Neuronal stem cell (in vitro differentiated cells): ENCODE measurements around the gene PIGU.
"Not testable (repeated sequence)": the region's sequence is repeated elsewhere in the genome, so short reads cannot be mapped to it uniquely, and the experiment has no call there.

Experiments
- DNase-seq: peaks from one replicate; pipeline ENCODE4 v3.0.0-alpha.2; 2013; ENCODE audit warnings: low spot score
- H2AFZ ChIP-seq: one replicate; pipeline ENCODE4 v1.6.1; 2013; ENCODE audit warnings: mild to moderate bottlenecking, low read length, inconsistent platforms
- H2AK5ac ChIP-seq: 2 replicates; pipeline ENCODE4 v1.6.1; 2013; ENCODE audit warnings: low read depth, mild to moderate bottlenecking, inconsistent platforms, low read length, moderate library complexity, mixed read lengths
- H2BK120ac ChIP-seq: 2 replicates; pipeline ENCODE4 v1.6.1; 2013; ENCODE audit warnings: low read depth, mild to moderate bottlenecking, inconsistent platforms, low read length, moderate library complexity, mixed read lengths
- H2BK12ac ChIP-seq: one replicate; pipeline ENCODE4 v1.6.1; 2013; ENCODE audit warnings: low read length, inconsistent platforms
- H2BK15ac ChIP-seq: 2 replicates; pipeline ENCODE4 v1.6.1; 2013; ENCODE audit warnings: mild to moderate bottlenecking, low read length, inconsistent platforms, mixed read lengths
- H2BK5ac ChIP-seq: one replicate; pipeline ENCODE4 v1.6.1; 2013; ENCODE audit warnings: inconsistent platforms, mild to moderate bottlenecking, low read length, moderate library complexity
- H3K14ac ChIP-seq: one replicate; pipeline ENCODE4 v1.6.1; 2013; ENCODE audit warnings: low read length, inconsistent platforms
- H3K18ac ChIP-seq: 2 replicates; pipeline ENCODE4 v1.6.1; 2013; ENCODE audit warnings: low read length, inconsistent platforms
- H3K23ac ChIP-seq: 2 replicates; pipeline ENCODE4 v1.6.1; 2013; ENCODE audit warnings: low read depth, mild to moderate bottlenecking, mixed read lengths, low read length, inconsistent platforms; ENCODE audit not compliant: poor library complexity
- H3K27ac ChIP-seq: replicated peaks from 3 replicates; pipeline ENCODE4 v1.5.1; 2013; ENCODE audit warnings: low read length, inconsistent platforms
- H3K27me3 ChIP-seq, 3 experiments: 2 replicates each; pipeline ENCODE4 v1.6.1; 2013; ENCODE audit warnings: low read length in 3 of 3, mild to moderate bottlenecking in 2 of 3, inconsistent platforms in 1 of 3, low read depth in 1 of 3, mixed read lengths in 1 of 3, moderate library complexity in 1 of 3; ENCODE audit not compliant: control insufficient read depth in 3 of 3, insufficient read depth in 3 of 3
- H3K36me3 ChIP-seq, 2 donors: replicated peaks in 1 of 2; 2 replicates each; pipeline ENCODE4 v1.6.1; 2013; ENCODE audit warnings: low read length in 2 of 2; ENCODE audit not compliant: control insufficient read depth in 2 of 2, insufficient read depth in 2 of 2
- H3K4ac ChIP-seq: 2 replicates; pipeline ENCODE4 v1.6.1; 2013; ENCODE audit warnings: inconsistent platforms, mild to moderate bottlenecking, low read length, moderate library complexity
- H3K4me1 ChIP-seq, 2 donors: 1 replicate in 1 of 2; 2 replicates in 1 of 2; pipeline ENCODE4 v1.6.1; 2013; ENCODE audit warnings: low read length in 2 of 2, low read depth in 1 of 2; ENCODE audit not compliant: control insufficient read depth in 2 of 2, insufficient read depth in 1 of 2
- H3K4me2 ChIP-seq: one replicate; pipeline ENCODE4 v1.6.1; 2013; ENCODE audit warnings: mild to moderate bottlenecking, low read length, inconsistent platforms; ENCODE audit not compliant: insufficient read depth, poor library complexity, severe bottlenecking
- H3K4me3 ChIP-seq, 2 donors: 2 replicates each; pipeline ENCODE4 v1.5.1; 2013; ENCODE audit warnings: low read length in 2 of 2, mild to moderate bottlenecking in 2 of 2, inconsistent platforms in 1 of 2, moderate library complexity in 1 of 2
- H3K79me1 ChIP-seq: one replicate; pipeline ENCODE4 v1.6.1; 2013; ENCODE audit warnings: low read depth, mild to moderate bottlenecking, inconsistent platforms, low read length, moderate library complexity
- H3K9ac ChIP-seq: one replicate; pipeline ENCODE4 v1.6.1; 2013; ENCODE audit warnings: mild to moderate bottlenecking, low read depth, low read length, inconsistent platforms; ENCODE audit not compliant: poor library complexity
- H3K9me3 ChIP-seq, 2 donors: replicated peaks in 1 of 2; 2 replicates each; pipeline versions ENCODE3 to v1.6.1; 2013; ENCODE audit warnings: low read length in 2 of 2, mild to moderate bottlenecking in 2 of 2, inconsistent platforms in 1 of 2, low read depth in 1 of 2, mixed read lengths in 1 of 2, moderate library complexity in 1 of 2; ENCODE audit not compliant: control insufficient read depth in 2 of 2, insufficient read depth in 1 of 2
- H4K8ac ChIP-seq: one replicate; pipeline ENCODE4 v1.6.1; 2013; ENCODE audit warnings: low read depth, mild to moderate bottlenecking, inconsistent platforms, low read length, moderate library complexity
- H4K91ac ChIP-seq: one replicate; pipeline ENCODE4 v1.6.1; 2013; ENCODE audit warnings: low read length, low read depth, mild to moderate bottlenecking, inconsistent platforms; ENCODE audit not compliant: poor library complexity
- WGBS, 2 donors: extraction: QIAGEN DNeasy Blood & Tissue Kit; methylation state at CpG; one replicate each; pipeline ENCODE4 v1.1.7; 2013; ENCODE audit warnings: missing lambda C conversion rate in 2 of 2, mixed read lengths in 1 of 2; ENCODE audit not compliant: insufficient read length in 2 of 2, insufficient replicate concordance in 1 of 2; ENCODE audit errors: extremely low coverage in 2 of 2; 5-methylcytosine and 5-hydroxymethylcytosine counted together

The PIGU gene

DNA sequence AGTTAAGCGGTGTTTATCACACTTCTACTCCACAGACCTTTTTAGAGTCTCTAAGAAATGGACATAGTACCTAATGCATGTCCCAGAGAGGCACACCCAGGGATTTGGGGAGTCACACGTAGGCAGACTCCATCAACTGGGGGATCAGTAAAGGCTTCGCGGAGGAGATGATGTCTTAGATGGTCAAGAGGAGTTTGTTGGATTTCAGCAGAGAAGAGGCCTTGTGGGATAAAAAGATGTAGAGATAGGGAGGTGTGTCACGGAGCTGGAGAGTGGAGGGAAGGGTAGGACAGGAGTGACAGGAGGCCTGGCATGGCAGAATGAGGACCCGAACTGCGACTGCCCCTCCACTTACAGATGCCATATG, 151.6 kb downstream of the PIGU start:
- H2BK5ac ChIP-seq = no peak overlapping the region
- H2BK12ac ChIP-seq = no peak overlapping the region
- peaks cover 9% of the 10 kb centered on the region for H3K79me1 ChIP-seq
- H2BK120ac ChIP-seq = no peak overlapping the region
- no peaks in the 10 kb centered on the region for H3K4me1 ChIP-seq
- no peak overlapping the region for H3K9ac ChIP-seq
- no peak overlapping the region for H3K4me2 ChIP-seq
- no peaks in the 10 kb centered on the region for H3K9me3 ChIP-seq
- no peak overlapping the region for H2BK15ac ChIP-seq
- no peak overlapping the region for H2AK5ac ChIP-seq
- no peak overlapping the region for H3K4ac ChIP-seq
- no peak overlapping the region for H3K14ac ChIP-seq
- H4K8ac ChIP-seq = no peak overlapping the region
- no peak overlapping the region for H2AFZ ChIP-seq
- no CpG with 5 or more reads among the region's 7 CpGs for WGBS, 2 donors
- H3K4me3 ChIP-seq = no peak overlapping the region
- H3K23ac ChIP-seq = no peak overlapping the region
- no peak overlapping the region for H3K18ac ChIP-seq
- H4K91ac ChIP-seq = no peak overlapping the region
- H3K27me3 ChIP-seq = no peaks in the 10 kb centered on the region
- peaks cover 24 to 79% of the 10 kb centered on the region in 2 donors for H3K36me3 ChIP-seq
- no peak overlapping the region for H3K27ac ChIP-seq
- no peak for DNase-seq

DNA sequence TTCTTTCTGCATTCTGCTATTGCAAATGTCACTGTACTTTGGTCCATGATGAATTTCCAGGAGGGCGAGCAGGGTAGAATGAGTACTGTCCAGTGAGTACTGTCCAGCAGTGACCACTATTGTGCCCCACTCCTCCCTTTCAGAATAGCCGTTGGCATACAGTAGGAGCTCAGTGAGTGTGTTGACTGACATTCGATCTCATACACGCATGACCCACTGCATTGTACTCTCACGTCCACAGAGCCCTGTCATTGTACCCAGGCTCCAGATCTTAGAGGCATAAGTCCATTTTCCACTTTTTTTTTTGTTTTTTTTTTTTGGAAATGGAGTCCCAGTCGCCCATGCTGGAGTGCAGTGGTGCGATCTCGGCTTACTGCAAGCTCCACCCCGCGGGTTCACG, 152.5 kb downstream of the PIGU start:
- no peak overlapping the region for H2BK5ac ChIP-seq
- H2AK5ac ChIP-seq = no peak overlapping the region
- no peaks in the 10 kb centered on the region for H3K4me1 ChIP-seq
- no peak overlapping the region for H3K4me3 ChIP-seq
- H4K91ac ChIP-seq = no peak overlapping the region
- H2BK15ac ChIP-seq = no peak overlapping the region
- no peak overlapping the region for H3K18ac ChIP-seq
- no peak overlapping the region for H3K14ac ChIP-seq
- H3K79me1 ChIP-seq = peaks cover 9% of the 10 kb centered on the region
- DNase-seq = no peak
- no peak overlapping the region for H4K8ac ChIP-seq
- no peaks in the 10 kb centered on the region for H3K27me3 ChIP-seq
- no peak overlapping the region for H2BK12ac ChIP-seq
- WGBS, 2 donors = no CpG with 5 or more reads among the region's 11 CpGs
- peaks cover 21 to 79% of the 10 kb centered on the region in 2 donors for H3K36me3 ChIP-seq
- no peak overlapping the region for H2AFZ ChIP-seq
- H3K27ac ChIP-seq = no peak overlapping the region
- H3K4me2 ChIP-seq = no peak overlapping the region
- H2BK120ac ChIP-seq = no peak overlapping the region
- no peak overlapping the region for H3K9ac ChIP-seq
- H3K23ac ChIP-seq = no peak overlapping the region
- H3K9me3 ChIP-seq = no peaks in the 10 kb centered on the region
- H3K4ac ChIP-seq = no peak overlapping the region

DNA sequence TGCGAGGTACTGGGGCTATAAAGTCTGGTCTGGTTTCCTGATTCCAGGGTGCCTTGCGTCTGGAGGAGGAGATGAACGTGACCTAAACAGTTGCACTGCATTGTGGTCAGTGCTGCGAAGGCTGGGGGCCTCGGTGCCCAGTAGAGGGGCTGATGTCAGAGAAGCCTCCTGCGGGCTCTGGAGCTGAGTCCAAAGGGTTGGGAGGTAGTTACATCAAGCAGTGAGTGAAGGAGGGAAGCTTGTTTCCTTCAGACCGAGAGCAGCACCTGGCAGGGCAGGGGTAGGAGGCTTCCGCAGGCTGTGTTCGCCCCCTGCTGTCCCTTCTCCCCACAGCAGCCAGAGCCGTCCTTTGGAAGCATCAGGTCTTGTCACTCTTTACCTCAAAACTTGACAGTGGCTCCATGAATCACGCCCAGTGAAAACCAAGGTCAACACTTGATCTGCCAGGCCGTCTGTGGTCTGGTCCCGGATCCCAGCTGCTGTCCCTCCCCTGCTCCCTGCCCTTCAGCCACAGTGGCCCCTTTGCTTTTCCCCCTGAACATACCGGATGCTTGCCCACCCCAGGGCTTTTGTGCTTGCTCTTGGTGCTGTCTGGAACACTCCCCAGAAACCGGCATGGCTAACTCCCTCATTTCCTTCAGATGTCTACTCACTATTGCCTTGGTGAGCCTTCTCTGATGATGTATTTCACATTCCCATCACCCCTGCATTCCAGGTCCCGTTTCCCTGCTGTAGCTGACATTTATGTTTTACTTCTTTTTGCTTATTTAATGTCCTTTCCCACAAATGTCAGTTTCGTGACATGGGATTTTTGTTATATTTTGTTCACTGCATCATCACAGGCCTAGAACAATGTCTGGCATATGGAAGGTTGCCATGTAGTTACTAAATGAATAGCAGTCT, 153.7 kb downstream of the PIGU start:
- H4K91ac ChIP-seq = no peak overlapping the region
- no peak overlapping the region for H2AK5ac ChIP-seq
- H3K4me1 ChIP-seq = no peaks in the 10 kb centered on the region
- H3K36me3 ChIP-seq = peaks cover 16 to 78% of the 10 kb centered on the region in 2 donors
- no peak overlapping the region for H3K4me3 ChIP-seq
- no peak overlapping the region for H2BK15ac ChIP-seq
- no peak overlapping the region for H3K4me2 ChIP-seq
- H3K27ac ChIP-seq = no peak overlapping the region
- no peak overlapping the region for H3K18ac ChIP-seq
- no peak for DNase-seq
- H3K9ac ChIP-seq = no peak overlapping the region
- H2BK5ac ChIP-seq = no peak overlapping the region
- no peak overlapping the region for H2BK12ac ChIP-seq
- peaks cover 9% of the 10 kb centered on the region for H3K79me1 ChIP-seq
- WGBS, 2 donors = no CpG with 5 or more reads among the region's 17 CpGs
- H2AFZ ChIP-seq = no peak overlapping the region
- H2BK120ac ChIP-seq = no peak overlapping the region
- H3K9me3 ChIP-seq = no peaks in the 10 kb centered on the region
- no peak overlapping the region for H3K14ac ChIP-seq
- no peaks in the 10 kb centered on the region for H3K27me3 ChIP-seq
- H4K8ac ChIP-seq = no peak overlapping the region
- no peak overlapping the region for H3K4ac ChIP-seq
- H3K23ac ChIP-seq = no peak overlapping the region

DNA sequence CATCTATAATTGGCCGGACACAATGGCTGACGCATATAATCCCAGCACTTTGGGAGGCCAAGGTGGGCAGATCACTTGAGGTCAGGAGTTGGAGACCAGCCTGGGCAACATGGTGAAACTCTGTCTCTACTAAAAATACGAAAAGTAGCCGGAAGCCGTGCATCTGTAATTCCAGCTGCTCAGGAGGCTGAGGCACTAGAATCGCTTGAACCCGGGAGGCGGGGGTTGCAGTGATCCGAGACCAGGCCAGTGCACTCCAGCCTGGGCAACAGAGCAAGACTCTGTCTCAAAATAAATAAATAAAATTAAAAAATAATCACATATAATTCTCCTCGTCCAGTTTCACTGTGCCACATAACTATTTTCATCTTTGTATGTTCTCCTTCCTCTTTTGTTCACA, 157.1 kb downstream of the PIGU start:
- not testable (repeated sequence) for H2BK15ac ChIP-seq, H3K79me1 ChIP-seq, H2AK5ac ChIP-seq, H3K27ac ChIP-seq, H3K4me2 ChIP-seq, H4K8ac ChIP-seq, H3K4me3 ChIP-seq, DNase-seq, H2AFZ ChIP-seq, H3K9ac ChIP-seq, H3K4me1 ChIP-seq, H2BK5ac ChIP-seq, H3K14ac ChIP-seq, H2BK12ac ChIP-seq, H3K4ac ChIP-seq, H3K27me3 ChIP-seq, H3K9me3 ChIP-seq, H2BK120ac ChIP-seq, H3K23ac ChIP-seq, H3K18ac ChIP-seq, H4K91ac ChIP-seq
- WGBS, 2 donors = 100% methylated on average over 1 of the region's 10 CpGs; no CpG with 5 or more reads in 1 of the 2 donors
- peaks cover 2 to 52% of the 10 kb centered on the region in 2 donors for H3K36me3 ChIP-seq
